DOHH2 (cell line): ENCODE measurements around the gene GDF7.

Experiments
- H3F3A ChIP-seq: fragments of 200-600 bp; sonication (generic), shearing (Covaris generic); 2 replicates; pipeline ENCODE4 v1.6.0; 2016; ENCODE audit warnings: antibody characterized with exemption, mild to moderate bottlenecking; ENCODE audit not compliant: control insufficient read depth, insufficient read depth
- H3K27ac ChIP-seq: fragments of 200-600 bp; sonication (generic); 2 replicates; pipeline ENCODE4 v1.5.1; 2014; ENCODE audit warnings: low read depth, mild to moderate bottlenecking, low read length, moderate library complexity
- H3K27me3 ChIP-seq: fragments of 200-600 bp; sonication (generic); 2 replicates; pipeline ENCODE4 v1.6.1; 2014; ENCODE audit warnings: mild to moderate bottlenecking, low read length, mixed read lengths; ENCODE audit not compliant: control insufficient read depth
- H3K36me3 ChIP-seq: fragments of 200-600 bp; sonication (generic); 2 replicates; pipeline ENCODE4 v1.6.1; 2014; ENCODE audit warnings: mild to moderate bottlenecking, low read length, moderate library complexity, mixed read lengths; ENCODE audit not compliant: control insufficient read depth
- H3K4me1 ChIP-seq: fragments of 200-600 bp; sonication (generic); 2 replicates; pipeline ENCODE4 v1.6.1; 2014; ENCODE audit warnings: mild to moderate bottlenecking, low read length, mixed read lengths; ENCODE audit not compliant: control insufficient read depth
- H3K4me2 ChIP-seq: fragments of 200-600 bp; sonication (generic); 2 replicates; pipeline ENCODE4 v1.6.0; 2014; ENCODE audit warnings: mild to moderate bottlenecking, low read length, moderate library complexity
- H3K4me3 ChIP-seq: fragments of 200-600 bp; sonication (generic); 2 replicates; pipeline ENCODE4 v1.5.1; 2014; ENCODE audit warnings: mild to moderate bottlenecking, low read length, mixed read lengths
- H3K79me2 ChIP-seq: fragments of 200-600 bp; sonication (generic); 2 replicates; pipeline ENCODE4 v1.6.1; 2014; ENCODE audit warnings: mild to moderate bottlenecking, low read length, mixed read lengths; ENCODE audit not compliant: control insufficient read depth
- H3K9me2 ChIP-seq: fragments of 200-600 bp; sonication (generic); replicated peaks from 2 replicates; pipeline ENCODE4 v1.6.1; 2014; ENCODE audit warnings: mild to moderate bottlenecking, low read length, mixed read lengths; ENCODE audit not compliant: control insufficient read depth
- H3K9me3 ChIP-seq: fragments of 200-600 bp; sonication (generic); 2 replicates; pipeline ENCODE4 v1.6.1; 2014; ENCODE audit warnings: antibody characterized with exemption, low read length, mixed read lengths; ENCODE audit not compliant: control insufficient read depth, insufficient read depth
- H4K20me1 ChIP-seq: fragments of 200-600 bp; sonication (generic); 2 replicates; pipeline ENCODE4 v1.6.0; 2014; ENCODE audit warnings: low read depth, mild to moderate bottlenecking, antibody characterized with exemption, low read length, moderate library complexity; ENCODE audit not compliant: control insufficient read depth, insufficient read depth
- CTCF ChIP-seq: fragments of 200-600 bp; sonication (generic); IDR thresholded peaks from one replicate; pipeline ENCODE4 v1.5.1; 2014; ENCODE audit warnings: antibody characterized with exemption, mild to moderate bottlenecking, low read depth, low read length; ENCODE audit not compliant: poor library complexity, severe bottlenecking
- EZH2phosphoT487 ChIP-seq: fragments of 200-600 bp; sonication (generic); IDR thresholded peaks from 2 replicates; pipeline ENCODE4 v1.6.1; 2017; ENCODE audit warnings: borderline replicate concordance, mild to moderate bottlenecking, antibody characterized with exemption, low read length, moderate library complexity, mixed read lengths

The GDF7 gene

GRCh38 chr2:20664071-20664390 is 2.9 kb upstream of the GDF7 start:
- Histone ChIP-seq H3K27me3 (peaks cover 90% of the 10 kb centered on the region), H3K9me3 (no peaks in the 10 kb centered on the region), H3K36me3 (no peaks in the 10 kb centered on the region), H3K27ac (no peak overlapping the region), H4K20me1 (no peaks in the 10 kb centered on the region), H3K9me2 (no peaks in the 10 kb centered on the region), H3F3A (no peaks in the 10 kb centered on the region), H3K4me1 (peaks cover 15% of the 10 kb centered on the region), H3K4me2 (no peak overlapping the region), H3K79me2 (no peaks in the 10 kb centered on the region), H3K4me3 (no peak overlapping the region)
- TF ChIP-seq EZH2phosphoT487 (no peak), CTCF (no peak)

- Histone ChIP-seq H3K4me2 (no peak overlapping the region), H3F3A (no peaks in the 10 kb centered on the region), H3K27me3 (peaks cover 88% of the 10 kb centered on the region), H3K4me1 (peaks cover 15% of the 10 kb centered on the region), H3K79me2 (no peaks in the 10 kb centered on the region), H3K27ac (no peak overlapping the region), H3K9me3 (no peaks in the 10 kb centered on the region), H4K20me1 (no peaks in the 10 kb centered on the region), H3K4me3 (no peak overlapping the region), H3K9me2 (no peaks in the 10 kb centered on the region), H3K36me3 (no peaks in the 10 kb centered on the region)
- TF ChIP-seq EZH2phosphoT487, result 0 out of 2 replicates have a peak, but pooled peaks have one; percentile 10
- no peak for TF ChIP-seq CTCF
These were observed 2.3 kb upstream of the GDF7 start for GRCh38 chr2:20664431-20665242.

- peaks cover 86% of the 10 kb centered on the region for H3K27me3 ChIP-seq
- H4K20me1 ChIP-seq, result no peaks in the 10 kb centered on the region
- H3K4me1 ChIP-seq, result peaks cover 15% of the 10 kb centered on the region
- peak overlapping the region; percentile 65 for H3K4me3 ChIP-seq
- no peaks in the 10 kb centered on the region for H3K9me3 ChIP-seq
- no peak overlapping the region for H3K27ac ChIP-seq
- no peaks in the 10 kb centered on the region for H3K9me2 ChIP-seq
- peak overlapping the region; percentile 74 for H3K4me2 ChIP-seq
- peak; percentile 94; the same call in 1 of the 2 replicates for TF ChIP-seq EZH2phosphoT487
- no peak for TF ChIP-seq CTCF
- no peaks in the 10 kb centered on the region for H3F3A ChIP-seq
- H3K36me3 ChIP-seq, result no peaks in the 10 kb centered on the region
- no peaks in the 10 kb centered on the region for H3K79me2 ChIP-seq
These were observed 1.5 kb upstream of the GDF7 start for GRCh38 chr2:20665243-20666004.
